Osteoblast (primary cell): ENCODE results near the gene PAIP2B. TPM values are rescaled to one million over a fixed set of nuclear protein-coding genes. Genes with fewer than 3 reads are reported as not detected.

Source experiments
- DNase-seq: peaks from one replicate; pipeline ENCODE4 v3.0.0; 2011; ENCODE audit warnings: low spot score, mixed read lengths; ENCODE audit not compliant: insufficient read length; ENCODE audit errors: missing footprints
- H2AFZ ChIP-seq: 2 replicates; pipeline ENCODE4 v1.6.0; 2011; ENCODE audit warnings: mild to moderate bottlenecking, low read length
- H3K27ac ChIP-seq: 2 replicates; pipeline ENCODE4 v1.5.1; 2011; ENCODE audit warnings: mild to moderate bottlenecking, low read depth, low read length, moderate library complexity
- H3K27me3 ChIP-seq: 2 replicates; pipeline ENCODE4 v1.6.0; 2012; ENCODE audit warnings: mild to moderate bottlenecking, control low read depth, inconsistent platforms, low read length, moderate library complexity; ENCODE audit not compliant: insufficient read depth
- H3K36me3 ChIP-seq: 2 replicates; pipeline ENCODE4 v1.5.1; 2011; ENCODE audit warnings: mild to moderate bottlenecking, low read length, control low read depth, moderate library complexity; ENCODE audit not compliant: insufficient read depth
- H3K4me1 ChIP-seq: 2 replicates; pipeline ENCODE4 v1.5.1; 2011; ENCODE audit warnings: mild to moderate bottlenecking, low read length, control low read depth, moderate library complexity; ENCODE audit not compliant: insufficient read depth
- H3K4me2 ChIP-seq: 2 replicates; pipeline ENCODE4 v1.6.0; 2011; ENCODE audit warnings: mild to moderate bottlenecking, low read length; ENCODE audit not compliant: insufficient read depth
- H3K4me3 ChIP-seq: fragments of 200-600 bp; sonication (generic); 3 replicates; pipeline ENCODE4 v1.5.1; 2012; ENCODE audit warnings: mild to moderate bottlenecking, low read length, inconsistent platforms; ENCODE audit not compliant: insufficient read depth
- H3K79me2 ChIP-seq: 2 replicates; pipeline ENCODE4 v1.6.0; 2012; ENCODE audit warnings: mild to moderate bottlenecking, low read length, control low read depth, inconsistent platforms; ENCODE audit not compliant: insufficient read depth
- H3K9me3 ChIP-seq: 2 replicates; pipeline ENCODE4 v1.5.1; 2011; ENCODE audit warnings: low read depth, low read length, control low read depth
- H4K20me1 ChIP-seq: 2 replicates; pipeline ENCODE4 v1.6.0; 2012; ENCODE audit warnings: mild to moderate bottlenecking, low read length, control low read depth; ENCODE audit not compliant: insufficient read depth
- total RNA-seq: library from RNA; depleted of rRNA; stranded (reverse); fragments of >200 nt; gene quantifications from 2 replicates; pipeline ENCODE4 v1.2.3, GENCODE V29; 2012
- TF ChIP-seq, protein P1 (sequence below): IDR thresholded peaks from 2 replicates; pipeline ENCODE4 v1.5.1; 2011; ENCODE audit warnings: mild to moderate bottlenecking, low read depth, low read length, moderate library complexity; ENCODE audit errors: extremely low read depth

PAIP2B gene
- total RNA-seq, 1 donor = 0.36 TPM

GRCh38 chr2:71220743-71221142, 6.2 kb downstream of the PAIP2B start:
- Histone ChIP-seq H3K4me3 (no peak overlapping the region), H3K79me2 (no peaks in the 10 kb centered on the region), H3K27me3 (peaks cover 11% of the 10 kb centered on the region), H3K9me3 (no peaks in the 10 kb centered on the region), H3K4me1 (no peaks in the 10 kb centered on the region), H3K4me2 (no peak overlapping the region), H3K27ac (no peak overlapping the region), H2AFZ (no peak overlapping the region), H4K20me1 (no peaks in the 10 kb centered on the region), H3K36me3 (no peaks in the 10 kb centered on the region)
- TF ChIP-seq, protein P1, sequence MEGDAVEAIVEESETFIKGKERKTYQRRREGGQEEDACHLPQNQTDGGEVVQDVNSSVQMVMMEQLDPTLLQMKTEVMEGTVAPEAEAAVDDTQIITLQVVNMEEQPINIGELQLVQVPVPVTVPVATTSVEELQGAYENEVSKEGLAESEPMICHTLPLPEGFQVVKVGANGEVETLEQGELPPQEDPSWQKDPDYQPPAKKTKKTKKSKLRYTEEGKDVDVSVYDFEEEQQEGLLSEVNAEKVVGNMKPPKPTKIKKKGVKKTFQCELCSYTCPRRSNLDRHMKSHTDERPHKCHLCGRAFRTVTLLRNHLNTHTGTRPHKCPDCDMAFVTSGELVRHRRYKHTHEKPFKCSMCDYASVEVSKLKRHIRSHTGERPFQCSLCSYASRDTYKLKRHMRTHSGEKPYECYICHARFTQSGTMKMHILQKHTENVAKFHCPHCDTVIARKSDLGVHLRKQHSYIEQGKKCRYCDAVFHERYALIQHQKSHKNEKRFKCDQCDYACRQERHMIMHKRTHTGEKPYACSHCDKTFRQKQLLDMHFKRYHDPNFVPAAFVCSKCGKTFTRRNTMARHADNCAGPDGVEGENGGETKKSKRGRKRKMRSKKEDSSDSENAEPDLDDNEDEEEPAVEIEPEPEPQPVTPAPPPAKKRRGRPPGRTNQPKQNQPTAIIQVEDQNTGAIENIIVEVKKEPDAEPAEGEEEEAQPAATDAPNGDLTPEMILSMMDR = no peak
- DNase-seq = no peak

DNA sequence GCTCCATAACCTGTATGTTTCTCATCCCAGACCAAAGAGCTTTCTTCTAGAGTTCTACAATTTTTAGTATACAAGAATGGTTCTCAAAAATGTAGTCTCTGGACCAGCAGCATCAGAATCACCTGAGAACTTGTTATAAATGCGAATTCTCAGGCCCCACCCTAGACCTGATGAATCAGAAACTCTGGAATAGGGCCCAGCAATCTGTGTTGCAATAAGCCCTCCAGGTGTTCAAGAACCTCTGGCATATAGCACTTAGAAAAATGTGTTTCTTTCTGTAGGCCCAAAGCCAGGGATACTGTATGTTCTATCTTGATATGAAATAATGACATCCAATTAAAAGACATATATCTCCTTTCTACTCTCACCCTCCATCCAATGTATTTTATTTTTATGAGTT, 10.4 kb downstream of the PAIP2B start:
- Histone ChIP-seq H3K4me1 (no peaks in the 10 kb centered on the region), H3K36me3 (no peaks in the 10 kb centered on the region), H3K9me3 (no peaks in the 10 kb centered on the region), H2AFZ (no peak overlapping the region), H3K4me2 (no peak overlapping the region), H3K27me3 (no peaks in the 10 kb centered on the region), H3K79me2 (no peaks in the 10 kb centered on the region), H3K27ac (no peak overlapping the region), H3K4me3 (no peak overlapping the region), H4K20me1 (no peaks in the 10 kb centered on the region)
- TF ChIP-seq, protein P1 = no peak
- no peak for DNase-seq

DNA sequence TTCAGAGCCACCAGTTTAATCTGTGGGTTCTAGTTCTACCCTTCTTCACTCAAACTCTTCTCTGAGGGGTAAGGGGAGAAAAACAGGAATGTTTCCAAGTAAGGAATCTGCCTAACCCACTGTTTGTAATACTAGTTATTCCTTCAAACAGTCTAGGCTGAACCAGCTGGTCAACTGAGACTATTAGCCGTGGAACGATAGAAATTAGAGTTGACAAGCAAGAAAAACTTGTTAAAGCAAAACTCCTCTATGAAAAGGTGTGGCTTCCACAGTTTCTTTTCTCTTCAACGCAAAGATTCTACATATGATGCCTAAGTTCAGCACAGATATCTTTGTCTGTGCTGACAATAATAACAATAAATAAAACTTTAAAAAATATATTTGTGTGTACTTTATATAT, 11.5 kb downstream of the PAIP2B start:
- Histone ChIP-seq H3K27me3 (no peaks in the 10 kb centered on the region), H2AFZ (no peak overlapping the region), H3K4me1 (no peaks in the 10 kb centered on the region), H3K27ac (no peak overlapping the region), H3K36me3 (no peaks in the 10 kb centered on the region), H3K9me3 (no peaks in the 10 kb centered on the region), H3K4me2 (no peak overlapping the region), H3K4me3 (no peak overlapping the region), H3K79me2 (no peaks in the 10 kb centered on the region), H4K20me1 (no peaks in the 10 kb centered on the region)
- TF ChIP-seq, protein P1 = no peak
- DNase-seq = no peak

- Histone ChIP-seq H2AFZ (no peak overlapping the region), H3K4me3 (no peak overlapping the region)
- DNase-seq = no peak
These were observed 14.6 kb downstream of the PAIP2B start for GRCh38 chr2:71212336-71212735.

More at GRCh38 chr2:71212336-71212735, 14.6 kb downstream of the PAIP2B start:
- Histone ChIP-seq H3K27ac (no peak overlapping the region), H3K9me3 (no peaks in the 10 kb centered on the region), H4K20me1 (no peaks in the 10 kb centered on the region), H3K4me1 (no peaks in the 10 kb centered on the region), H3K36me3 (no peaks in the 10 kb centered on the region), H3K27me3 (peaks cover 7% of the 10 kb centered on the region), H3K79me2 (no peaks in the 10 kb centered on the region), H3K4me2 (no peak overlapping the region)
- TF ChIP-seq, protein P1 = no peak
